ENCODE results near the gene ZNF559.

Gene ZNF559

GRCh38 chr19:9354651-9355050 is 30.7 kb downstream of the ZNF559 start:
- DNase-seq = no peak

GRCh38 chr19:9362905-9363304 is 38.9 kb downstream of the ZNF559 start, which contains the start of gene ZNF177:
ZNF177 (plus strand) TSS chr19:9363013; CDS start chr19:9378312, 15,299 bp downstream.
- no peak for DNase-seq

- DNase-seq = no peak
Measured at GRCh38 chr19:9370738-9371619, 47.0 kb downstream of the ZNF559 start.

- DNase-seq = no peak
Measured at GRCh38 chr19:9381361-9381785, 57.4 kb downstream of the ZNF559 start.
